Spleen (tissue), 11 donors: Measurements from ENCODE around the gene PLA2G5. TPM values are rescaled to one million over a fixed set of nuclear protein-coding genes. Genes with fewer than 3 reads are reported as not detected.

Experiments used
- DNase-seq: peaks from one replicate; pipeline ENCODE4 v3.0.0-alpha.2; 2020
- H3K27ac ChIP-seq, 8 donors: fragments of 200-600 bp; sonication (generic) in 7 of 8; 1 replicate in 4 of 8; 2 replicates in 4 of 8; pipeline versions ENCODE4 v1.5.0 to v1.8.0; 2016 to 2021; ENCODE audit warnings: inconsistent platforms in 4 of 8, mild to moderate bottlenecking in 4 of 8, moderate library complexity in 1 of 8
- H3K27me3 ChIP-seq, 7 donors: fragments of 200-600 bp; sonication (generic) in 6 of 7; replicated peaks in 1 of 7; 1 replicate in 4 of 7; 2 replicates in 3 of 7; pipeline versions ENCODE4 v1.5.0 to v1.8.0; 2016 to 2021; ENCODE audit warnings: inconsistent platforms in 3 of 7, mild to moderate bottlenecking in 1 of 7
- H3K36me3 ChIP-seq, 6 donors: fragments of 200-600 bp; sonication (generic) in 5 of 6; 1 replicate in 4 of 6; 2 replicates in 2 of 6; pipeline versions ENCODE4 v1.5.0 to v1.8.0; 2016 to 2021; ENCODE audit warnings: inconsistent platforms in 2 of 6
- H3K4me1 ChIP-seq, 6 donors: fragments of 200-600 bp; sonication (generic) in 5 of 6; 1 replicate in 3 of 6; 2 replicates in 3 of 6; pipeline versions ENCODE4 v1.5.0 to v1.8.0; 2016 to 2021; ENCODE audit warnings: inconsistent platforms in 3 of 6
- H3K4me3 ChIP-seq, 8 donors: fragments of 200-600 bp; sonication (generic) in 7 of 8; 1 replicate in 4 of 8; 2 replicates in 4 of 8; pipeline versions ENCODE4 v1.5.0 to v1.8.0; 2016 to 2021; ENCODE audit warnings: inconsistent platforms in 4 of 8, mild to moderate bottlenecking in 4 of 8, moderate library complexity in 2 of 8
- H3K9me3 ChIP-seq, 8 donors: fragments of 200-600 bp; sonication (generic) in 7 of 8; 1 replicate in 4 of 8; 2 replicates in 4 of 8; pipeline versions ENCODE4 v1.5.0 to v1.8.0; 2016 to 2021; ENCODE audit warnings: inconsistent platforms in 4 of 8
- POLR2A ChIP-seq, 3 donors: fragments of 450-650 bp; IDR thresholded peaks; one replicate each; pipeline ENCODE4 v1.5.1; 2017; ENCODE audit warnings: antibody characterized with exemption in 3 of 3, mild to moderate bottlenecking in 1 of 3
- POLR2AphosphoS5 ChIP-seq, 3 donors: sonication (generic); formaldehyde crosslinking; IDR thresholded peaks; one replicate each; pipeline ENCODE4 v1.5.1; 2017; ENCODE audit warnings: antibody characterized with exemption in 3 of 3
- WGBS, 5 donors: extraction: QIAGEN DNeasy Blood & Tissue Kit in 3 of 5; methylation state at CpG; one replicate each; pipeline versions ENCODE4 v1.1.5 to v1.1.7; 2013 to 2018; 5-methylcytosine and 5-hydroxymethylcytosine counted together
- intact Hi-C: fragments of 100-400 bp; cut with DNase I; formaldehyde crosslinking; loops from one replicate; pipeline ENCODE4 v1.15.0; 2023; ENCODE audit warnings: low total_unique reads
- polyA plus RNA-seq, 3 donors: library from polyadenylated mRNA; stranded (reverse); fragments of 200-250 nt; gene quantifications; one replicate each; pipeline ENCODE4 v1.2.1, GENCODE V29; 2013
- total RNA-seq, 7 donors: library from RNA; depleted of rRNA in 3 of 7; stranded (reverse); fragments of >200 nt in 3 of 7; fragmentation: NEBNext Ultra II Directional in 4 of 7; extraction: Animal tissue kit (Norgen Biotek cat#: 25700) in 4 of 7; gene quantifications; one replicate each; pipeline versions ENCODE4 v1.1.0 to v1.2.1, GENCODE V29; 2016 to 2021
- TF ChIP-seq, protein P1 (sequence below), 11 experiments: fragments of 200-600 bp in 7 of 11; fragments of 450-650 bp in 4 of 11; sonication (generic) in 4 of 11; IDR thresholded peaks in 8 of 11; conservative IDR thresholded peaks in 3 of 11; 1 replicate in 7 of 11; 2 replicates in 4 of 11; pipeline versions ENCODE4 v1.4.0 to v1.8.0; 2016 to 2021; ENCODE audit warnings: antibody characterized with exemption in 11 of 11, inconsistent platforms in 4 of 11, mild to moderate bottlenecking in 1 of 11
- donor health status: healthy with polysubstance abuse.
- donor health status: DM: no; HTN: no; CAD: no; lungs with moderate emphysema.
- donor health status: DM: no; HTN: no; CAD: no.
- donor health status: Bipolar disorder and iron deficiency.
- donor health status: healthy.
- donor health status: DM: no; HTN: no; CAD: no.
- donor health status: DM: yes; HTN: yes; CAD: no.

The PLA2G5 gene
- total and polyA plus RNA-seq, 10 donors = 0.34 to 2.0 (median 0.89) TPM; not detected in 3

DNA sequence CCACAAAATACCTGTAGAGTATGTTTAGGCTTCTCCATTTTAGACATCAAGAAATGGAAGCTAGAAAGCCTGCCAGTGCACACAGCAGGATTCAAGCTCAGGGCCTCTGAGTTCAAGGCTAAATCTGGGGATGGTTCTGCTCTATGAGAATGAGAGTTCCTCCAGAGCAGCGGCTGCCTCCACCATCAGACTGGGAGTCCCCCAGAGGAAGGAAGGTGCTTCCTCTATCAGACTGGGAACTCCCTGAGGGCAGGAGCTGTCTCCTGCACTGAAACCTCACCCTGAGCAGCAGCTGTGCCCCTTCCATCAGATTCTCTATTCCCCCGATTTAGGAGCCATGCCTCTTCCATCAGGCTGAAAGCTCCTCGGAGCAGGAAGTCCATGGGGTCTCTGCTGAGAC, 20.1 kb downstream of the PLA2G5 start:
- WGBS, 5 donors = 60 to 84% (median 81%) methylated on average over 3 of the region's 3 CpGs
- DNase-seq = no peak
- H3K36me3 ChIP-seq = no peaks in the 10 kb centered on the region
- intact Hi-C loops = no loop called here
- no peaks in the 10 kb centered on the region for H3K4me1 ChIP-seq
- TF ChIP-seq POLR2AphosphoS5 (IDR thresholded peaks at IDR 0.05) (no peak), POLR2A (IDR thresholded peaks at IDR 0.05) (no peak)
- no peak overlapping the region for H3K4me3 ChIP-seq
- no peaks in the 10 kb centered on the region for H3K9me3 ChIP-seq
- no peak overlapping the region for H3K27ac ChIP-seq
- no peaks in the 10 kb centered on the region for H3K27me3 ChIP-seq

DNA sequence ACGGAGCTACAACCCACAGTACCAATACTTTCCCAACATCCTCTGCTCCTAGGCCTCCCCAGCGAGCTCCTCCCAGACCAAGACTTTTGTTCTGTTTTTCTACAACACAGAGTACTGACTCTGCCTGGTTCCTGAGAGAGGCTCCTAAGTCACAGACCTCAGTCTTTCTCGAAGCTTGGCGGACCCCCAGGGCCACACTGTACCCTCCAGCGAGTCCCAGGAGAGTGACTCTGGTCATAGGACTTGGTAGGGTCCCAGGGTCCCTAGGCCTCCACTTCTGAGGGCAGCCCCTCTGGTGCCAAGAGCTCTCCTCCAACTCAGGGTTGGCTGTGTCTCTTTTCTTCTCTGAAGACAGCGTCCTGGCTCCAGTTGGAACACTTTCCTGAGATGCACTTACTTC, 20.6 kb downstream of the PLA2G5 start:
- intact Hi-C loops = no loop called here
- no peak for DNase-seq
- Histone ChIP-seq H3K4me3 (no peak overlapping the region), H3K9me3 (no peaks in the 10 kb centered on the region), H3K4me1 (no peaks in the 10 kb centered on the region), H3K27me3 (no peaks in the 10 kb centered on the region), H3K27ac (no peak overlapping the region), H3K36me3 (no peaks in the 10 kb centered on the region)
- TF ChIP-seq POLR2A (IDR thresholded peaks at IDR 0.05) = no peak
- TF ChIP-seq POLR2AphosphoS5 (IDR thresholded peaks at IDR 0.05) = no peak
- TF ChIP-seq, protein P1, sequence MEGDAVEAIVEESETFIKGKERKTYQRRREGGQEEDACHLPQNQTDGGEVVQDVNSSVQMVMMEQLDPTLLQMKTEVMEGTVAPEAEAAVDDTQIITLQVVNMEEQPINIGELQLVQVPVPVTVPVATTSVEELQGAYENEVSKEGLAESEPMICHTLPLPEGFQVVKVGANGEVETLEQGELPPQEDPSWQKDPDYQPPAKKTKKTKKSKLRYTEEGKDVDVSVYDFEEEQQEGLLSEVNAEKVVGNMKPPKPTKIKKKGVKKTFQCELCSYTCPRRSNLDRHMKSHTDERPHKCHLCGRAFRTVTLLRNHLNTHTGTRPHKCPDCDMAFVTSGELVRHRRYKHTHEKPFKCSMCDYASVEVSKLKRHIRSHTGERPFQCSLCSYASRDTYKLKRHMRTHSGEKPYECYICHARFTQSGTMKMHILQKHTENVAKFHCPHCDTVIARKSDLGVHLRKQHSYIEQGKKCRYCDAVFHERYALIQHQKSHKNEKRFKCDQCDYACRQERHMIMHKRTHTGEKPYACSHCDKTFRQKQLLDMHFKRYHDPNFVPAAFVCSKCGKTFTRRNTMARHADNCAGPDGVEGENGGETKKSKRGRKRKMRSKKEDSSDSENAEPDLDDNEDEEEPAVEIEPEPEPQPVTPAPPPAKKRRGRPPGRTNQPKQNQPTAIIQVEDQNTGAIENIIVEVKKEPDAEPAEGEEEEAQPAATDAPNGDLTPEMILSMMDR (IDR thresholded peaks at IDR 0.05 in 8 of 11, conservative IDR thresholded peaks at IDR 0.05 in 3 of 11) = no peak
- 78 to 90% (median 83%) methylated on average over 6 of the region's 6 CpGs for WGBS, 5 donors

DNA sequence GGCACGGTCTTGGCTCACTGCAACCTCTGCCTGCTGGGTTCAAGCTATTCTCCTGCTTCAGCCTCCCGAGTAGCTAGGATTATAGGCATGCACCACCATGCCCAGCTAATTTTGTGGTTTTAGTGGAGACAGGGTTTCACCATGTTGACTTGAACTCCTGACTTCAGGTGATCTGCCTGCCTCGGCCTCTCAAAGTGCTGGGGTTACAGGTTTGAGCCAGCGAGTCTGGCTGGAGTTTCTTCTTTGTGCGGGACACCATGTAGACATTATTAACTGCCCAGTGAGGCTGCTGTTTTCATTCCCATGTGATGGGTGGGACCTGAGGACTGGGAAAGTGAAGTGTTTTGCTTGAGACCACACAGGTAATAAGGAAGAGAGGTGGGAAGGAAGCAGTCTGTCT, 23.3 kb downstream of the PLA2G5 start:
- DNase-seq = no peak
- TF ChIP-seq POLR2AphosphoS5 (IDR thresholded peaks at IDR 0.05) = no peak
- no peak for TF ChIP-seq POLR2A (IDR thresholded peaks at IDR 0.05)
- TF ChIP-seq, protein P1 (IDR thresholded peaks at IDR 0.05 in 8 of 11, conservative IDR thresholded peaks at IDR 0.05 in 3 of 11) = no peak
- Histone ChIP-seq H3K27me3 (no peaks in the 10 kb centered on the region), H3K36me3 (no peaks in the 10 kb centered on the region), H3K27ac (no peak overlapping the region), H3K4me1 (no peaks in the 10 kb centered on the region), H3K9me3 (no peaks in the 10 kb centered on the region), H3K4me3 (no peak overlapping the region)
- WGBS, 5 donors = 89 to 91% (median 90%) methylated on average over 5 of the region's 5 CpGs
- intact Hi-C loops = no loop called here

DNA sequence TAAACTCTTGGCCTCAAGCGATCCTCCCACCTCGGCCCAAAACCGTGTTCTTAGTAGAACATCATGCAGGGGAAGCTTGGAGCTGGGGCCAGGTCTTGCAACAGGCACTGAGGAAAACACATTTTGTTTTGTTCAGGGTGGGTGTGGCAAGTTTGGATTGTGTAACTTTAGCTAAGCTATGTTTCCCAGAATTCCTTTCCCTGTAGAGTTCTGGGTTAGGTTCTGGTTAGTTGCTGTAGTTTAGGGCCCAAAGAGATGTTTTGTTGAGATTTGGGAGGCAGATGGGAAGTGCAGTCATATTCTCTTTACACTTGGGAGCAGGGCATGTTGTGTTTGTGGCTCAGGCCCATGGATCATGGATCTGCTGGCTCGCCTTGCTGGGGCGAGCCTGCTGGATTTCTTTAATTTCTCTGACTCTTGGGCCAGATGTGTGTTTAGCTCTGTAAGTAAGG, 24.0 kb downstream of the PLA2G5 start:
- DNase-seq = no peak

More for the DNA sequence above, 24.0 kb downstream of the PLA2G5 start:
- Histone ChIP-seq H3K4me1 (no peaks in the 10 kb centered on the region), H3K9me3 (no peaks in the 10 kb centered on the region), H3K27me3 (no peaks in the 10 kb centered on the region), H3K27ac (no peak overlapping the region), H3K36me3 (no peaks in the 10 kb centered on the region), H3K4me3 (no peak overlapping the region)
- WGBS, 5 donors = 76 to 88% (median 83%) methylated on average over 5 of the region's 5 CpGs
- TF ChIP-seq POLR2AphosphoS5 (IDR thresholded peaks at IDR 0.05) = no peak
- TF ChIP-seq, protein P1 (IDR thresholded peaks at IDR 0.05 in 8 of 11, conservative IDR thresholded peaks at IDR 0.05 in 3 of 11) = no peak
- TF ChIP-seq POLR2A (IDR thresholded peaks at IDR 0.05) = no peak
- intact Hi-C loops = no loop called here
